Thyroid gland (tissue), 4 donors: ENCODE results near the gene HEXD.

Experiments
- POLR2A ChIP-seq, 2 donors: fragments of 450-650 bp; IDR thresholded peaks; one replicate each; pipeline ENCODE4 v1.6.1; 2017; ENCODE audit warnings: antibody characterized with exemption in 2 of 2, mild to moderate bottlenecking in 2 of 2, moderate library complexity in 1 of 2
- TF ChIP-seq, protein P1 (sequence below), 6 experiments: fragments of 200-600 bp in 3 of 6; fragments of 450-650 bp in 3 of 6; sonication (generic) in 3 of 6; IDR thresholded peaks; one replicate each; pipeline ENCODE4 v1.5.1; 2016 to 2019; ENCODE audit warnings: antibody characterized with exemption in 6 of 6, mild to moderate bottlenecking in 2 of 6, inconsistent platforms in 1 of 6, moderate library complexity in 1 of 6

GRCh38 chr17:82405051-82405450 lies 13.1 kb upstream of the HEXD start:
- TF ChIP-seq, protein P1, sequence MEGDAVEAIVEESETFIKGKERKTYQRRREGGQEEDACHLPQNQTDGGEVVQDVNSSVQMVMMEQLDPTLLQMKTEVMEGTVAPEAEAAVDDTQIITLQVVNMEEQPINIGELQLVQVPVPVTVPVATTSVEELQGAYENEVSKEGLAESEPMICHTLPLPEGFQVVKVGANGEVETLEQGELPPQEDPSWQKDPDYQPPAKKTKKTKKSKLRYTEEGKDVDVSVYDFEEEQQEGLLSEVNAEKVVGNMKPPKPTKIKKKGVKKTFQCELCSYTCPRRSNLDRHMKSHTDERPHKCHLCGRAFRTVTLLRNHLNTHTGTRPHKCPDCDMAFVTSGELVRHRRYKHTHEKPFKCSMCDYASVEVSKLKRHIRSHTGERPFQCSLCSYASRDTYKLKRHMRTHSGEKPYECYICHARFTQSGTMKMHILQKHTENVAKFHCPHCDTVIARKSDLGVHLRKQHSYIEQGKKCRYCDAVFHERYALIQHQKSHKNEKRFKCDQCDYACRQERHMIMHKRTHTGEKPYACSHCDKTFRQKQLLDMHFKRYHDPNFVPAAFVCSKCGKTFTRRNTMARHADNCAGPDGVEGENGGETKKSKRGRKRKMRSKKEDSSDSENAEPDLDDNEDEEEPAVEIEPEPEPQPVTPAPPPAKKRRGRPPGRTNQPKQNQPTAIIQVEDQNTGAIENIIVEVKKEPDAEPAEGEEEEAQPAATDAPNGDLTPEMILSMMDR (IDR thresholded peaks at IDR 0.05), result no peak
- no peak for TF ChIP-seq POLR2A (IDR thresholded peaks at IDR 0.05)
